ENCODE data around the gene TMEM134. TPM values are rescaled to one million over a fixed set of nuclear protein-coding genes. Genes with fewer than 3 reads are reported as not detected.

TMEM134 gene
- total and polyA plus RNA-seq, 9 of the 15 experiments (the other 6 are each of a cell fraction or from before 2014, with no cell fraction given): 0.63 to 48.4 (median 10.7) TPM

DNA sequence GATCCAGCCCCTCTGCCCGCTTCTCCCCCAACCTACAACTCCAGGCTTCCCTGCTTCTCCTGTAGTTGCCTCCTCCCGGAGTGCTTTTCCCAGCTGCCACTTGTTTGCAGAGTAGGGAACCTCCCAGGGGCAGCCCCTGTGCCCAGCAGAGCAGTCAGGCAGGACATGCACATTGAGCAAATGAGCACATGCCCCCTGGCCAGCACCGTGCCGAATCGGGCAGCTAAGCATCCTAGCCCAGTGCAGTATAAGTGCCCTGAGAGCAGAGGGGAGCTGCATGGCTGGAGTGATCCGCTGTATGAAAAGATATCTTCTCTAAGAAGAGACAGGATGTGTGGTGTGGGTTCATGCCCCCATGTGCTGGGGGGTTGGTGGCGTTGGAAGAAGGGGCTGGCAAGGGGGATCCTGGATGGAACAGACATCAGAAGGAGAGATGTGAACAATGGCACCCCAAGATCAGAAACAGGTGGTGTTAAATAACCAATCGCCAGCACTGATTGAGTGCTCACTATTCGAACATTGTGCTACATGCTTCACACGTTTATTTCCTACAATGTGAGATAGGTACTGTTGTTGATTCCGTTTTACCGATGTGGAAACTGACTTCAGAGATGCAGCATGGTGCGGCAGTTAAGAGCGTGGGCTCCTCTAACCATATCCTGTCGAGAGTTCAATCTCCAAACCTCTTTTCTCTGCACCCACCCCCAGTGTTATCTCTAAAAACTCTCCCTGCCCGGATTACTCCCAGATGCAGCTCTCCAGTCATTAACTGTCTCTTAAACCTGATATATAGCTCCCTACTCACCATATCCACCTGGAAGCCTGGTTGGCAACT, 15.0 kb upstream of the TMEM134 start (continued):
- TF ChIP-seq HOXB6 (CRISPR knock-in tag; IDR thresholded peaks at IDR 0.05; ENCODE audit: borderline replicate concordance) (no peak), HDGF (IDR thresholded peaks at IDR 0.05) (no peak), ASH1L (IDR thresholded peaks at IDR 0.05; ENCODE audit: borderline replicate concordance, low read depth, partially characterized antibody) (no peak), EWSR1 (IDR thresholded peaks at IDR 0.05; ENCODE audit: borderline replicate concordance, low read depth, partially characterized antibody) (no peak), MEIS2 (IDR thresholded peaks at IDR 0.05; ENCODE audit: partially characterized antibody) (peak; percentile 60), PML (IDR thresholded peaks at IDR 0.05; ENCODE audit: low read length) (no peak), ELF4 (CRISPR knock-in tag; IDR thresholded peaks at IDR 0.05) (no peak), KDM5B (IDR thresholded peaks at IDR 0.05; ENCODE audit: insufficient replicate concordance, low read depth, low read length) (peak; percentile 12), NELFE (IDR thresholded peaks at IDR 0.05; ENCODE audit: insufficient read depth, insufficient read length) (no peak), FOSL1 (tag; conservative IDR thresholded peaks at IDR 0.05) (no peak), ARID1B (IDR thresholded peaks at IDR 0.05) (0 out of 2 replicates have a peak, but pooled peaks have one; percentile 31), CBFA2T3 (IDR thresholded peaks at IDR 0.05) (peak; percentile 63), DDX20 (tag; IDR thresholded peaks at IDR 0.05; ENCODE audit: low read depth) (no peak), JUN (IDR thresholded peaks at IDR 0.05; ENCODE audit: borderline replicate concordance, low read depth, low read length) (no peak), JUN (CRISPR knock-in tag; IDR thresholded peaks at IDR 0.05; ENCODE audit: borderline replicate concordance) (peak; percentile 42; the same call in 1 of the 2 replicates), ZNF785 (CRISPR knock-in tag; IDR thresholded peaks at IDR 0.05) (no peak), GABPA (tag; conservative IDR thresholded peaks at IDR 0.05; ENCODE audit: low read depth) (no peak)
- TF ChIP-seq, protein P1, sequence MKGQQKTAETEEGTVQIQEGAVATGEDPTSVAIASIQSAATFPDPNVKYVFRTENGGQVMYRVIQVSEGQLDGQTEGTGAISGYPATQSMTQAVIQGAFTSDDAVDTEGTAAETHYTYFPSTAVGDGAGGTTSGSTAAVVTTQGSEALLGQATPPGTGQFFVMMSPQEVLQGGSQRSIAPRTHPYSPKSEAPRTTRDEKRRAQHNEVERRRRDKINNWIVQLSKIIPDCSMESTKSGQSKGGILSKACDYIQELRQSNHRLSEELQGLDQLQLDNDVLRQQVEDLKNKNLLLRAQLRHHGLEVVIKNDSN (CRISPR knock-in tag; IDR thresholded peaks at IDR 0.05): 0 out of 2 replicates have a peak, but pooled peaks have one; percentile 22
- TF ChIP-seq, protein P2, sequence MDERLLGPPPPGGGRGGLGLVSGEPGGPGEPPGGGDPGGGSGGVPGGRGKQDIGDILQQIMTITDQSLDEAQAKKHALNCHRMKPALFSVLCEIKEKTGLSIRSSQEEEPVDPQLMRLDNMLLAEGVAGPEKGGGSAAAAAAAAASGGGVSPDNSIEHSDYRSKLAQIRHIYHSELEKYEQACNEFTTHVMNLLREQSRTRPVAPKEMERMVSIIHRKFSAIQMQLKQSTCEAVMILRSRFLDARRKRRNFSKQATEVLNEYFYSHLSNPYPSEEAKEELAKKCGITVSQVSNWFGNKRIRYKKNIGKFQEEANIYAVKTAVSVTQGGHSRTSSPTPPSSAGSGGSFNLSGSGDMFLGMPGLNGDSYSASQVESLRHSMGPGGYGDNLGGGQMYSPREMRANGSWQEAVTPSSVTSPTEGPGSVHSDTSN (CRISPR knock-in tag; IDR thresholded peaks at IDR 0.05; ENCODE audit: low read depth): no peak
- TF ChIP-seq, protein P2 (tag; conservative IDR thresholded peaks at IDR 0.05; ENCODE audit: low read depth): 0 out of 2 replicates have a peak, but pooled peaks have one; percentile 28
- TF ChIP-seq, protein P3, sequence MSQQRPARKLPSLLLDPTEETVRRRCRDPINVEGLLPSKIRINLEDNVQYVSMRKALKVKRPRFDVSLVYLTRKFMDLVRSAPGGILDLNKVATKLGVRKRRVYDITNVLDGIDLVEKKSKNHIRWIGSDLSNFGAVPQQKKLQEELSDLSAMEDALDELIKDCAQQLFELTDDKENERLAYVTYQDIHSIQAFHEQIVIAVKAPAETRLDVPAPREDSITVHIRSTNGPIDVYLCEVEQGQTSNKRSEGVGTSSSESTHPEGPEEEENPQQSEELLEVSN (IDR thresholded peaks at IDR 0.05; ENCODE audit: borderline replicate concordance in 1 of 2, extremely low read depth in 1 of 2, insufficient read depth in 1 of 2, insufficient read length in 1 of 2, low read depth in 1 of 2, low read length in 1 of 2, poor library complexity in 1 of 2, severe bottlenecking in 1 of 2): peak in 1 of 2 experiments; percentile 8
- TF ChIP-seq, protein P4, sequence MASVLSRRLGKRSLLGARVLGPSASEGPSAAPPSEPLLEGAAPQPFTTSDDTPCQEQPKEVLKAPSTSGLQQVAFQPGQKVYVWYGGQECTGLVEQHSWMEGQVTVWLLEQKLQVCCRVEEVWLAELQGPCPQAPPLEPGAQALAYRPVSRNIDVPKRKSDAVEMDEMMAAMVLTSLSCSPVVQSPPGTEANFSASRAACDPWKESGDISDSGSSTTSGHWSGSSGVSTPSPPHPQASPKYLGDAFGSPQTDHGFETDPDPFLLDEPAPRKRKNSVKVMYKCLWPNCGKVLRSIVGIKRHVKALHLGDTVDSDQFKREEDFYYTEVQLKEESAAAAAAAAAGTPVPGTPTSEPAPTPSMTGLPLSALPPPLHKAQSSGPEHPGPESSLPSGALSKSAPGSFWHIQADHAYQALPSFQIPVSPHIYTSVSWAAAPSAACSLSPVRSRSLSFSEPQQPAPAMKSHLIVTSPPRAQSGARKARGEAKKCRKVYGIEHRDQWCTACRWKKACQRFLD (CRISPR knock-in tag; IDR thresholded peaks at IDR 0.05): peak; percentile 11; the same call in 1 of the 2 replicates

All from K562 (cell line).